GM12878 (cell line): ENCODE measurements around the gene DOK1. TPM values are rescaled to one million over a fixed set of nuclear protein-coding genes. Genes with fewer than 3 reads are reported as not detected.
"Not testable (repeated sequence)": the region's sequence is repeated elsewhere in the genome, so short reads cannot be mapped to it uniquely, and the experiment has no call there.

Source experiments
- ATAC-seq: fragments of 200-7000 bp; cut with Tn5 transposase; 3 replicates; pipeline ENCODE4 v1.9.1; 2020; ENCODE audit warnings: mild to moderate bottlenecking, moderate library complexity
- BruUV-seq: library from RNA; stranded (reverse); fragments of 400-500 nt; replicated peaks from 2 replicates; lab custom pipeline; 2021; lab: Mats Ljungman, UMichigan
- CTCF ChIA-PET: fragments of 300-600 bp; sonication (Branson Sonifier 250); formaldehyde crosslinking; extraction: SDS; loops from one replicate; lab custom pipeline; 2021; ENCODE audit warnings: inconsistent platforms; lab: Yijun Ruan, JAX
- POLR2A ChIA-PET: fragments of 350-600 bp; formaldehyde crosslinking; extraction: SDS; loops from one replicate; lab custom pipeline; 2021; ENCODE audit warnings: inconsistent platforms; lab: Charles Lee
- RAD21 ChIA-PET: fragments of 300-600 bp; sonication (Branson Sonifier 250); formaldehyde crosslinking; loops from one replicate; lab custom pipeline; 2023; ENCODE audit warnings: antibody characterized with exemption; ENCODE audit not compliant: unreplicated experiment; lab: Charles Lee
- SMC1A ChIA-PET: fragments of 300-600 bp; sonication (Branson Sonifier 250); formaldehyde crosslinking; loops from one replicate; lab custom pipeline; 2023; ENCODE audit not compliant: unreplicated experiment, uncharacterized antibody; lab: Charles Lee
- DNase-seq: peaks from one replicate; pipeline ENCODE4 v3.0.0-alpha.2; 2011; ENCODE audit warnings: low read depth, low spot score
- FAIRE-seq: peaks from 3 replicates; lab custom pipeline; 2011; peaks lifted over from hg19 to GRCh38; lab: Jason Lieb, UNC
- H2AFZ ChIP-seq: 2 replicates; pipeline ENCODE4 v1.6.0; 2011; ENCODE audit warnings: low read depth, low read length, control low read depth; ENCODE audit not compliant: control insufficient read depth
- H3K27ac ChIP-seq: 2 replicates; pipeline ENCODE4 v1.5.1; 2011; ENCODE audit warnings: control low read depth; ENCODE audit not compliant: control insufficient read depth, insufficient read depth
- H3K27me3 ChIP-seq, 2 experiments: replicated peaks in 1 of 2; 2 replicates each; pipeline versions ENCODE4 v1.6.0 to v1.6.1; 2011; ENCODE audit warnings: low read length in 1 of 2; ENCODE audit not compliant: control insufficient read depth in 2 of 2, insufficient read depth in 2 of 2
- H3K36me3 ChIP-seq, 2 experiments: 2 replicates each; pipeline ENCODE4 v1.5.1; 2011; ENCODE audit warnings: low read length in 1 of 2; ENCODE audit not compliant: control insufficient read depth in 2 of 2, insufficient read depth in 2 of 2
- H3K4me1 ChIP-seq: 2 replicates; pipeline ENCODE4 v1.6.1; 2011; ENCODE audit warnings: mild to moderate bottlenecking, low read length, moderate library complexity, mixed read lengths; ENCODE audit not compliant: control insufficient read depth, insufficient read depth
- H3K4me2 ChIP-seq: 2 replicates; pipeline ENCODE4 v1.6.0; 2011; ENCODE audit warnings: control low read depth; ENCODE audit not compliant: control insufficient read depth, insufficient read depth
- H3K4me3 ChIP-seq: fragments of 200-600 bp; sonication (generic); 2 replicates; pipeline ENCODE4 v1.5.1; 2016
- H3K79me2 ChIP-seq: 2 replicates; pipeline ENCODE4 v1.6.0; 2011; ENCODE audit warnings: low read length; ENCODE audit not compliant: control insufficient read depth, insufficient read depth
- H3K9ac ChIP-seq: 2 replicates; pipeline ENCODE4 v1.8.0; 2011; ENCODE audit warnings: low read length, control low read depth, mixed read lengths; ENCODE audit not compliant: control insufficient read depth, insufficient read depth
- H3K9me3 ChIP-seq: replicated peaks from 3 replicates; pipeline ENCODE4 v1.5.1; 2011; ENCODE audit warnings: mild to moderate bottlenecking, low read length; ENCODE audit not compliant: control insufficient read depth, insufficient read depth
- H4K20me1 ChIP-seq: 2 replicates; pipeline ENCODE4 v1.6.0; 2011; ENCODE audit not compliant: control insufficient read depth, insufficient read depth
- GATAD2B ChIP-seq: fragments of 450-650 bp; conservative IDR thresholded peaks from 2 replicates; pipeline ENCODE4 v1.6.1; 2017; ENCODE audit warnings: low read depth, mild to moderate bottlenecking, moderate library complexity
- IRF4 ChIP-seq: IDR thresholded peaks from 2 replicates; pipeline ENCODE4 v1.6.1; 2011; ENCODE audit warnings: low read depth, low read length
- KDM1A ChIP-seq: fragments of 200-600 bp; sonication (generic); IDR thresholded peaks from 2 replicates; pipeline ENCODE4 v1.6.1; 2016; ENCODE audit warnings: borderline replicate concordance
- NRF1 ChIP-seq: conservative IDR thresholded peaks from 2 replicates; pipeline ENCODE4 v1.6.1; 2011; ENCODE audit warnings: mild to moderate bottlenecking, low read depth, low read length, improper control_type of control experiment
- WGBS: methylation state at CpG from one replicate; pipeline ENCODE4 v1.1.6; 2016; ENCODE audit warnings: low lambda C conversion rate; ENCODE audit not compliant: insufficient replicate concordance, insufficient coverage; ENCODE audit errors: missing lambda C conversion rate; 5-methylcytosine and 5-hydroxymethylcytosine counted together
- in situ Hi-C: fragments of 300-500 bp; cut with MboI; formaldehyde crosslinking; loops from 9 replicates; pipeline ENCODE4 v1.14.3; 2018; ENCODE audit warnings: mixed read lengths
- intact Hi-C: fragments of 100-400 bp; cut with micrococcal nuclease; formaldehyde crosslinking; loops from one replicate; pipeline ENCODE4 v1.14.2; 2022; ENCODE audit not compliant: unreplicated experiment
- polyA plus RNA-seq, 11 experiments: library from polyadenylated mRNA; depleted of rRNA in 4 of 11; unstranded in 6 of 11; stranded (reverse) in 5 of 11; fragments of >200 nt; fragmentation: Nextera tagmentation in 4 of 11; fragmentation: Illumina TruSeq in 1 of 11; extraction: Ambion mirVana in 4 of 11; extraction: Trizol in 1 of 11; gene quantifications; 1 replicate in 1 of 11; 2 replicates in 10 of 11; pipeline versions ENCODE4 v1.2.1 to v1.2.3, GENCODE V29; 2011 to 2016; ENCODE audit warnings: inconsistent platforms in 2 of 11, missing spikeins in 2 of 11, low read depth in 1 of 11
- total RNA-seq, 4 experiments: library from RNA; depleted of rRNA in 3 of 4; stranded (reverse); fragments of >200 nt in 3 of 4; fragmentation: Illumina TruSeq in 1 of 4; extraction: Trizol in 1 of 4; gene quantifications; 2 replicates each; pipeline versions ENCODE4 v1.2.1 to v1.2.3, GENCODE V29; 2013 to 2021
- TF ChIP-seq, protein P1 (sequence below): fragments of 450-650 bp; IDR thresholded peaks from 2 replicates; pipeline ENCODE4 v1.6.1; 2016; ENCODE audit warnings: mild to moderate bottlenecking, moderate library complexity, borderline replicate concordance
- TF ChIP-seq, protein P2 (sequence below): fragments of 450-650 bp; IDR thresholded peaks from 2 replicates; pipeline ENCODE4 v1.6.1; 2017; ENCODE audit warnings: mild to moderate bottlenecking

DOK1 gene
- total and polyA plus RNA-seq, 10 of the 15 experiments (the other 5 are each of a cell fraction or from before 2014, with no cell fraction given) = 1.4 to 104 (median 59.7) TPM

DNA sequence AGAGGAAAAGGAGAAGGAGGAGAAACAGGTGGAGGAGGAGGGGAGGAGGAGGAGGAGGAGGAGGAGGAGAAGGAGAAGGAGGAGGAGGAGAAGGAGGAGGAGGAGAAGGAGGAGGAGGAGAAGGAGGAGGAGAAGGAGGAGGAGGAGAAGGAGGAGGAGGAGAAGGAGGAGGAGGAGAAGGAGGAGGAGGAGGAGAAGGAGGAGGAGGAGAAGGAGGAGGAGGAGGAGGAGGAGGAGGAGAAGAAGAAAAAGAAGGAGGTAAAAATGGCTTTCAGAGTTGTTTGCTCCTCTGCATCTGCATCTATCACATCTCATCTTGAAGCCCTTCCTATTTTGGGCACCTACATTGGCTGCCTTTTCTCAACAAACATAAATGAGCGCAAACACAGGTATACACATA is 6.5 kb downstream of the DOK1 start:
- BruUV-seq, H3K4me3 ChIP-seq, SMC1A ChIA-PET, DNase-seq, H4K20me1 ChIP-seq, H3K4me2 ChIP-seq, H3K9ac ChIP-seq, ATAC-seq, H3K9me3 ChIP-seq, intact Hi-C loops, H3K27ac ChIP-seq, RAD21 ChIA-PET, in situ Hi-C loops, CTCF ChIA-PET, FAIRE-seq, H2AFZ ChIP-seq, H3K27me3 ChIP-seq: not testable (repeated sequence)
- H3K79me2 ChIP-seq = peaks cover 11% of the 10 kb centered on the region
- POLR2A ChIA-PET = interaction anchor here (17.8 kb wide), 1 partner anchor 15 kb away, joined by 441 read pairs; no protein-coding TSS in a partner anchor
- H3K4me1 ChIP-seq = peaks cover 13% of the 10 kb centered on the region
- 100% methylated on average over 1 of the region's 1 CpG for WGBS
- H3K36me3 ChIP-seq = peaks cover 1 to 11% of the 10 kb centered on the region in 2 experiments; a peak in 2 of 4 replicates

DNA sequence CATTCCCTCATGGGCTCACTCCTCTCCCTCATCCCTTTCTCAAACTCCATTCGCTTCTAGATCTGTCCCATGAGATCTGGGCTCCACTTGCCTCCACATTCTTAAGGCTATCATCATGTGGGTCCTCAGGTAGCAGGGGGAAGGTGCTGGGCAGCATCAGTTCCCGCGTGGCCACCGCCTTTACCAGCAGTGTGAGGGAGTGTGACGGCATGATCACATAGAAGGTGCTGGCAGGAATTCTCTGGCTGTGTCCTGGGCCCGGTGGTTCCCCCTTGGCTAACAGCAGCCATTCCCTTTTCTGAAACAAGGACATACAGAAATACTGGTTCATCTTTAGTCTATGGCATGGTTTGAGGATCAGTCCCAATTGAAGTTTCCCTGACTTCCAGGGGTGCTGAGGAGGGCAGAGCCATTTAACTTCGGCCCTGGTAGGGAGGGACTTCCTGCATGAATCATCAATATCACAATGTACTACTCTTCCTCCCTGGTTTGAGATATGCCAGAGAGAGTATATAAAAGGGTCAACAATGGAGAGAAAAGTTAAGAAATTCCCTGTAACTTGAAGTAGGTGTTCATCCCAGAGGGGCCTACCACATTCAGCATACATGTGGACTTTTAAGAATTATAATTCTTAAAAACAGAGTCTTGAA is 7.7 kb downstream of the DOK1 start:
- no peak overlapping the region for H3K4me3 ChIP-seq
- H3K79me2 ChIP-seq = no peaks in the 10 kb centered on the region
- FAIRE-seq (no peak), ATAC-seq (no peak), DNase-seq (no peak)
- no peaks in the 10 kb centered on the region for H3K9me3 ChIP-seq
- intact Hi-C loops = no loop called here
- CTCF ChIA-PET = no interaction called here
- peaks cover 15% of the 10 kb centered on the region for H3K4me1 ChIP-seq
- no TSS peak for BruUV-seq
- in situ Hi-C loops = no loop called here
- SMC1A ChIA-PET = interaction anchor here (1.0 kb wide), 1 partner anchor 25 kb away, joined by 3 read pairs; no protein-coding TSS in a partner anchor
- H4K20me1 ChIP-seq = no peaks in the 10 kb centered on the region
- POLR2A ChIA-PET = no interaction called here
- no peak overlapping the region for H3K4me2 ChIP-seq
- H3K27ac ChIP-seq = no peak overlapping the region
- 82% methylated on average over 7 of the region's 7 CpGs for WGBS
- H3K9ac ChIP-seq = no peak overlapping the region
- no peaks in the 10 kb centered on the region for H3K27me3 ChIP-seq
- peaks cover 0 to 5% of the 10 kb centered on the region in 2 experiments; a peak in 1 of 4 replicates for H3K36me3 ChIP-seq
- no peak overlapping the region for H2AFZ ChIP-seq
- RAD21 ChIA-PET = no interaction called here
- TF ChIP-seq, protein P1, sequence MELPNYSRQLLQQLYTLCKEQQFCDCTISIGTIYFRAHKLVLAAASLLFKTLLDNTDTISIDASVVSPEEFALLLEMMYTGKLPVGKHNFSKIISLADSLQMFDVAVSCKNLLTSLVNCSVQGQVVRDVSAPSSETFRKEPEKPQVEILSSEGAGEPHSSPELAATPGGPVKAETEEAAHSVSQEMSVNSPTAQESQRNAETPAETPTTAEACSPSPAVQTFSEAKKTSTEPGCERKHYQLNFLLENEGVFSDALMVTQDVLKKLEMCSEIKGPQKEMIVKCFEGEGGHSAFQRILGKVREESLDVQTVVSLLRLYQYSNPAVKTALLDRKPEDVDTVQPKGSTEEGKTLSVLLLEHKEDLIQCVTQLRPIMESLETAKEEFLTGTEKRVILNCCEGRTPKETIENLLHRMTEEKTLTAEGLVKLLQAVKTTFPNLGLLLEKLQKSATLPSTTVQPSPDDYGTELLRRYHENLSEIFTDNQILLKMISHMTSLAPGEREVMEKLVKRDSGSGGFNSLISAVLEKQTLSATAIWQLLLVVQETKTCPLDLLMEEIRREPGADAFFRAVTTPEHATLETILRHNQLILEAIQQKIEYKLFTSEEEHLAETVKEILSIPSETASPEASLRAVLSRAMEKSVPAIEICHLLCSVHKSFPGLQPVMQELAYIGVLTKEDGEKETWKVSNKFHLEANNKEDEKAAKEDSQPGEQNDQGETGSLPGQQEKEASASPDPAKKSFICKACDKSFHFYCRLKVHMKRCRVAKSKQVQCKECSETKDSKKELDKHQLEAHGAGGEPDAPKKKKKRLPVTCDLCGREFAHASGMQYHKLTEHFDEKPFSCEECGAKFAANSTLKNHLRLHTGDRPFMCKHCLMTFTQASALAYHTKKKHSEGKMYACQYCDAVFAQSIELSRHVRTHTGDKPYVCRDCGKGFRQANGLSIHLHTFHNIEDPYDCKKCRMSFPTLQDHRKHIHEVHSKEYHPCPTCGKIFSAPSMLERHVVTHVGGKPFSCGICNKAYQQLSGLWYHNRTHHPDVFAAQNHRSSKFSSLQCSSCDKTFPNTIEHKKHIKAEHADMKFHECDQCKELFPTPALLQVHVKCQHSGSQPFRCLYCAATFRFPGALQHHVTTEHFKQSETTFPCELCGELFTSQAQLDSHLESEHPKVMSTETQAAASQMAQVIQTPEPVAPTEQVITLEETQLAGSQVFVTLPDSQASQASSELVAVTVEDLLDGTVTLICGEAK = no peak
- TF ChIP-seq IRF4 (no peak), NRF1 (no peak), KDM1A (no peak), GATAD2B (no peak)
- TF ChIP-seq, protein P2, sequence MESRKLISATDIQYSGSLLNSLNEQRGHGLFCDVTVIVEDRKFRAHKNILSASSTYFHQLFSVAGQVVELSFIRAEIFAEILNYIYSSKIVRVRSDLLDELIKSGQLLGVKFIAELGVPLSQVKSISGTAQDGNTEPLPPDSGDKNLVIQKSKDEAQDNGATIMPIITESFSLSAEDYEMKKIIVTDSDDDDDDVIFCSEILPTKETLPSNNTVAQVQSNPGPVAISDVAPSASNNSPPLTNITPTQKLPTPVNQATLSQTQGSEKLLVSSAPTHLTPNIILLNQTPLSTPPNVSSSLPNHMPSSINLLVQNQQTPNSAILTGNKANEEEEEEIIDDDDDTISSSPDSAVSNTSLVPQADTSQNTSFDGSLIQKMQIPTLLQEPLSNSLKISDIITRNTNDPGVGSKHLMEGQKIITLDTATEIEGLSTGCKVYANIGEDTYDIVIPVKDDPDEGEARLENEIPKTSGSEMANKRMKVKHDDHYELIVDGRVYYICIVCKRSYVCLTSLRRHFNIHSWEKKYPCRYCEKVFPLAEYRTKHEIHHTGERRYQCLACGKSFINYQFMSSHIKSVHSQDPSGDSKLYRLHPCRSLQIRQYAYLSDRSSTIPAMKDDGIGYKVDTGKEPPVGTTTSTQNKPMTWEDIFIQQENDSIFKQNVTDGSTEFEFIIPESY = no peak
